Esophagus (tissue), 2 donors: ENCODE results near the gene C14orf180. TPM values are rescaled to one million over a fixed set of nuclear protein-coding genes. Genes with fewer than 3 reads are reported as not detected.

Experiments used
- H3K27ac ChIP-seq, 2 donors: one replicate each; pipeline ENCODE4 v1.5.1; 2013; ENCODE audit warnings: low read depth in 2 of 2, mild to moderate bottlenecking in 2 of 2, inconsistent platforms in 1 of 2, low read length in 1 of 2, moderate library complexity in 1 of 2
- H3K27me3 ChIP-seq, 2 donors: one replicate each; pipeline ENCODE4 v1.6.1; 2013; ENCODE audit warnings: low read length in 2 of 2, control low read depth in 1 of 2, mild to moderate bottlenecking in 1 of 2; ENCODE audit not compliant: insufficient read depth in 2 of 2, control insufficient read depth in 1 of 2
- H3K36me3 ChIP-seq, 2 donors: one replicate each; pipeline ENCODE4 v1.6.1; 2013; ENCODE audit warnings: low read length in 1 of 2; ENCODE audit not compliant: control insufficient read depth in 2 of 2, insufficient read depth in 2 of 2
- H3K4me1 ChIP-seq, 2 donors: one replicate each; pipeline ENCODE4 v1.6.1; 2013; ENCODE audit warnings: low read length in 1 of 2; ENCODE audit not compliant: control insufficient read depth in 2 of 2, insufficient read depth in 2 of 2
- H3K4me3 ChIP-seq, 2 donors: one replicate each; pipeline ENCODE4 v1.5.1; 2013; ENCODE audit warnings: low read length in 2 of 2, mild to moderate bottlenecking in 2 of 2, low read depth in 1 of 2, moderate library complexity in 1 of 2
- H3K9me3 ChIP-seq, 2 donors: one replicate each; pipeline ENCODE4 v1.6.1; 2013; ENCODE audit warnings: mild to moderate bottlenecking in 2 of 2, low read depth in 1 of 2, low read length in 1 of 2, moderate library complexity in 1 of 2; ENCODE audit not compliant: control insufficient read depth in 2 of 2, insufficient read depth in 1 of 2
- WGBS, 2 donors: extraction: QIAGEN DNeasy Blood & Tissue Kit; methylation state at CpG; one replicate each; pipeline ENCODE4 v1.1.7; 2013; 5-methylcytosine and 5-hydroxymethylcytosine counted together
- polyA plus RNA-seq, 2 donors: library from polyadenylated mRNA; stranded (reverse); fragments of 200-250 nt; gene quantifications; one replicate each; pipeline ENCODE4 v1.2.3, GENCODE V29; 2013
- donor health status: healthy with polysubstance abuse.
- donor health status: Bipolar disorder and iron deficiency.

Gene C14orf180
- polyA plus RNA-seq, 2 donors, result 0.06 TPM; not detected in 1

GRCh38 chr14:104596927-104597351 lies 17.4 kb downstream of the C14orf180 start:
- H3K27ac ChIP-seq, result no peak overlapping the region
- H3K4me3 ChIP-seq, result no peak overlapping the region
- H3K36me3 ChIP-seq, result no peaks in the 10 kb centered on the region
- no peaks in the 10 kb centered on the region for H3K9me3 ChIP-seq
- WGBS, 2 donors, result 81 to 82% methylated on average over 18 to 21 of the region's 21 CpGs
- H3K4me1 ChIP-seq, result no peaks in the 10 kb centered on the region
- peaks cover 0 to 5% of the 10 kb centered on the region in 2 donors for H3K27me3 ChIP-seq

- H3K27me3 ChIP-seq, result peaks cover 0 to 5% of the 10 kb centered on the region in 2 donors
- H3K9me3 ChIP-seq, result no peaks in the 10 kb centered on the region
- H3K4me3 ChIP-seq, result no peak overlapping the region
- WGBS, 2 donors, result 85 to 86% methylated on average over 11 of the region's 11 CpGs
- no peaks in the 10 kb centered on the region for H3K4me1 ChIP-seq
- H3K27ac ChIP-seq, result no peak overlapping the region
- no peaks in the 10 kb centered on the region for H3K36me3 ChIP-seq
These were observed 18.0 kb downstream of the C14orf180 start for GRCh38 chr14:104597576-104597975.

- Histone ChIP-seq H3K4me1 (no peaks in the 10 kb centered on the region), H3K36me3 (no peaks in the 10 kb centered on the region), H3K27me3 (peaks cover 0 to 5% of the 10 kb centered on the region in 2 donors), H3K9me3 (no peaks in the 10 kb centered on the region), H3K27ac (no peak overlapping the region), H3K4me3 (no peak overlapping the region)
- 46 to 49% methylated on average over 26 to 28 of the region's 28 CpGs for WGBS, 2 donors
These were observed 18.7 kb downstream of the C14orf180 start for GRCh38 chr14:104598039-104598909.

GRCh38 chr14:104598910-104599273 lies 19.3 kb downstream of the C14orf180 start:
- 77 to 82% methylated on average over 12 of the region's 12 CpGs for WGBS, 2 donors
- Histone ChIP-seq H3K9me3 (no peaks in the 10 kb centered on the region), H3K4me1 (no peaks in the 10 kb centered on the region), H3K4me3 (no peak overlapping the region), H3K27me3 (peaks cover 0 to 5% of the 10 kb centered on the region in 2 donors), H3K27ac (no peak overlapping the region), H3K36me3 (no peaks in the 10 kb centered on the region)

- Histone ChIP-seq H3K4me1 (no peaks in the 10 kb centered on the region), H3K36me3 (no peaks in the 10 kb centered on the region), H3K27me3 (peaks cover 0 to 5% of the 10 kb centered on the region in 2 donors), H3K9me3 (no peaks in the 10 kb centered on the region), H3K4me3 (no peak overlapping the region), H3K27ac (no peak overlapping the region)
- WGBS, 2 donors, result 92 to 93% methylated on average over 7 of the region's 7 CpGs
These were observed 19.9 kb downstream of the C14orf180 start for GRCh38 chr14:104599446-104599845.

GRCh38 chr14:104600141-104600643 lies 20.6 kb downstream of the C14orf180 start:
- no peaks in the 10 kb centered on the region for H3K36me3 ChIP-seq
- no peak overlapping the region for H3K4me3 ChIP-seq
- H3K27me3 ChIP-seq, result peaks cover 4 to 5% of the 10 kb centered on the region in 2 donors
- H3K9me3 ChIP-seq, result no peaks in the 10 kb centered on the region
- no peak overlapping the region for H3K27ac ChIP-seq
- WGBS, 2 donors, result 13 to 28% methylated on average over 14 of the region's 14 CpGs
- H3K4me1 ChIP-seq, result no peaks in the 10 kb centered on the region

- H3K9me3 ChIP-seq, result no peaks in the 10 kb centered on the region
- H3K4me3 ChIP-seq, result no peak overlapping the region
- 79 to 80% methylated on average over 8 of the region's 8 CpGs for WGBS, 2 donors
- no peaks in the 10 kb centered on the region for H3K36me3 ChIP-seq
- H3K27me3 ChIP-seq, result peaks cover 4 to 5% of the 10 kb centered on the region in 2 donors
- no peaks in the 10 kb centered on the region for H3K4me1 ChIP-seq
- no peak overlapping the region for H3K27ac ChIP-seq
These were observed 21.2 kb downstream of the C14orf180 start for GRCh38 chr14:104600805-104601204.

- H3K27me3 ChIP-seq, result peaks cover 4 to 5% of the 10 kb centered on the region in 2 donors
- no peak overlapping the region for H3K4me3 ChIP-seq
- WGBS, 2 donors, result 38 to 44% methylated on average over 8 to 9 of the region's 9 CpGs
- no peaks in the 10 kb centered on the region for H3K36me3 ChIP-seq
- H3K4me1 ChIP-seq, result no peaks in the 10 kb centered on the region
- H3K27ac ChIP-seq, result no peak overlapping the region
- H3K9me3 ChIP-seq, result no peaks in the 10 kb centered on the region
These were observed 22.2 kb downstream of the C14orf180 start for GRCh38 chr14:104601786-104602185.

GRCh38 chr14:104602315-104602932 lies 22.9 kb downstream of the C14orf180 start:
- peaks cover 4 to 5% of the 10 kb centered on the region in 2 donors for H3K27me3 ChIP-seq
- H3K9me3 ChIP-seq, result no peaks in the 10 kb centered on the region
- H3K4me3 ChIP-seq, result no peak overlapping the region
- H3K4me1 ChIP-seq, result no peaks in the 10 kb centered on the region
- WGBS, 2 donors, result 85 to 86% methylated on average over 11 of the region's 11 CpGs
- no peak overlapping the region for H3K27ac ChIP-seq
- H3K36me3 ChIP-seq, result no peaks in the 10 kb centered on the region
